SK-N-MC (cell line): ENCODE measurements around the gene TXNIP.

Source experiments
- EZH2 ChIP-seq: fragments of 200-600 bp; sonication (generic); IDR thresholded peaks from one replicate; pipeline ENCODE4 v1.6.1; 2017; ENCODE audit warnings: antibody characterized with exemption
- POLR2AphosphoS5 ChIP-seq: IDR thresholded peaks from 2 replicates; pipeline ENCODE4 v1.6.1; 2012; ENCODE audit warnings: mild to moderate bottlenecking, low read depth, low read length, borderline replicate concordance

DNA sequence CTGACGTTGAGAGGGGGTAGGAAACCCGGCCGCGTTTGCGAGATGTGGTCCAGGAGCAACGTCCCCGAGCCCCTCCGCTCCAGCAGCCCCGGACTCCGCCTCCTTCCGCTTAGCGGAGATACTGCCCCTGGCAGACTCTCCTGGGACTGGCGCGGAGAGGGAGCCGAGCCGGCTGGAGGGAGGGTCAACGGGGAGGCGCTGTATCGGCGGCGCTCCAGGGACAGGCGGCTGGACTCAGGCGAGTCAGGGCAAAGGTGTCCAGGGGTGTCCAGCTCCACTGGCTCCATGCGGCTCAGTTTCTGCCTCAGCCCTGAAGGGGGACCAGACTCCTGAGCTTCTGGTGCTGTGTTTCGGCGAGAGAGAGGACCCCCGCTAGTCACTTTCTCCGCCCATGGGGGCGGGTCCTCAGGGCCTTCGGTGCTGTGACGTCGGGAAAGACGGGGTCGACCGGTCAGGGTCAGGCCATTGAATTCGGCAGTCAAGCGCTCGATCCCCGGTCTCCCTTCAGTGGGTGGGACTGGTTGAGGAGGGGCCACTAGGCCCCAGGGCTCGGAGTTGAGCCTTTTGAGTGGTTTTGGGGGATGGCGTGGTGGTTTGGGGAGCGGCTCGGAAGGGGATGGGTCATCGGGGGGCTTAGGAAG, 35.8 kb downstream of the TXNIP start:
- no peak for TF ChIP-seq EZH2
- TF ChIP-seq POLR2AphosphoS5 = peak; percentile 77
